Activated CD4-positive, alpha-beta T cell treated with anti-CD3 and anti-CD28 coated beads, Interleukin-2, amount 50 U/mL, for 1 hour (primary cell): ENCODE measurements around the gene B3GNT4.
"Not testable (repeated sequence)": the region's sequence is repeated elsewhere in the genome, so short reads cannot be mapped to it uniquely, and the experiment has no call there.

Experiments used
- DNase-seq: peaks from one replicate; pipeline ENCODE4 v3.0.0-alpha.2; 2020

The B3GNT4 gene

GRCh38 chr12:122225683-122226365 is 22.3 kb downstream of the B3GNT4 start, which contains the start of gene DIABLO:
Gene DIABLO (minus strand): TSS chr12:122226052. CDS start chr12:122226014, 38 bp downstream.
- peak; percentile 100 for DNase-seq

GRCh38 chr12:122226366-122227125 is 23.0 kb downstream of the B3GNT4 start:
- peak; percentile 5 for DNase-seq

- DNase-seq = peak; percentile 8
Observed at GRCh38 chr12:122227341-122227740, 23.8 kb downstream of the B3GNT4 start.

GRCh38 chr12:122228092-122228491 is 24.6 kb downstream of the B3GNT4 start:
- no peak for DNase-seq

GRCh38 chr12:122230798-122231197 is 27.3 kb downstream of the B3GNT4 start:
- no peak for DNase-seq

GRCh38 chr12:122232691-122233090 is 29.2 kb downstream of the B3GNT4 start:
- DNase-seq = no peak

GRCh38 chr12:122235741-122236140 is 32.2 kb downstream of the B3GNT4 start:
- no peak for DNase-seq

GRCh38 chr12:122238861-122239260 is 35.4 kb downstream of the B3GNT4 start:
- no peak for DNase-seq

- DNase-seq = no peak
Observed at GRCh38 chr12:122243965-122244364, 40.5 kb downstream of the B3GNT4 start.

- DNase-seq = no peak
Observed at GRCh38 chr12:122244565-122245371, 41.3 kb downstream of the B3GNT4 start.

GRCh38 chr12:122245553-122245952 is 42.0 kb downstream of the B3GNT4 start:
- DNase-seq = no peak

GRCh38 chr12:122250047-122250446 is 46.5 kb downstream of the B3GNT4 start:
- no peak for DNase-seq

- no peak for DNase-seq
Observed at GRCh38 chr12:122250536-122250935, 47.0 kb downstream of the B3GNT4 start.

- not testable (repeated sequence) for DNase-seq
Observed at GRCh38 chr12:122258462-122258861, 55.0 kb downstream of the B3GNT4 start.
